DOHH2 (cell line): ENCODE data around the gene HTR1D.

Experiments used
- H3F3A ChIP-seq: fragments of 200-600 bp; sonication (generic), shearing (Covaris generic); 2 replicates; pipeline ENCODE4 v1.6.0; 2016; ENCODE audit warnings: antibody characterized with exemption, mild to moderate bottlenecking; ENCODE audit not compliant: control insufficient read depth, insufficient read depth
- H3K27ac ChIP-seq: fragments of 200-600 bp; sonication (generic); 2 replicates; pipeline ENCODE4 v1.5.1; 2014; ENCODE audit warnings: low read depth, mild to moderate bottlenecking, low read length, moderate library complexity
- H3K27me3 ChIP-seq: fragments of 200-600 bp; sonication (generic); 2 replicates; pipeline ENCODE4 v1.6.1; 2014; ENCODE audit warnings: mild to moderate bottlenecking, low read length, mixed read lengths; ENCODE audit not compliant: control insufficient read depth
- H3K36me3 ChIP-seq: fragments of 200-600 bp; sonication (generic); 2 replicates; pipeline ENCODE4 v1.6.1; 2014; ENCODE audit warnings: mild to moderate bottlenecking, low read length, moderate library complexity, mixed read lengths; ENCODE audit not compliant: control insufficient read depth
- H3K4me1 ChIP-seq: fragments of 200-600 bp; sonication (generic); 2 replicates; pipeline ENCODE4 v1.6.1; 2014; ENCODE audit warnings: mild to moderate bottlenecking, low read length, mixed read lengths; ENCODE audit not compliant: control insufficient read depth
- H3K4me2 ChIP-seq: fragments of 200-600 bp; sonication (generic); 2 replicates; pipeline ENCODE4 v1.6.0; 2014; ENCODE audit warnings: mild to moderate bottlenecking, low read length, moderate library complexity
- H3K4me3 ChIP-seq: fragments of 200-600 bp; sonication (generic); 2 replicates; pipeline ENCODE4 v1.5.1; 2014; ENCODE audit warnings: mild to moderate bottlenecking, low read length, mixed read lengths
- H3K79me2 ChIP-seq: fragments of 200-600 bp; sonication (generic); 2 replicates; pipeline ENCODE4 v1.6.1; 2014; ENCODE audit warnings: mild to moderate bottlenecking, low read length, mixed read lengths; ENCODE audit not compliant: control insufficient read depth
- H3K9me2 ChIP-seq: fragments of 200-600 bp; sonication (generic); replicated peaks from 2 replicates; pipeline ENCODE4 v1.6.1; 2014; ENCODE audit warnings: mild to moderate bottlenecking, low read length, mixed read lengths; ENCODE audit not compliant: control insufficient read depth
- H3K9me3 ChIP-seq: fragments of 200-600 bp; sonication (generic); 2 replicates; pipeline ENCODE4 v1.6.1; 2014; ENCODE audit warnings: antibody characterized with exemption, low read length, mixed read lengths; ENCODE audit not compliant: control insufficient read depth, insufficient read depth
- H4K20me1 ChIP-seq: fragments of 200-600 bp; sonication (generic); 2 replicates; pipeline ENCODE4 v1.6.0; 2014; ENCODE audit warnings: low read depth, mild to moderate bottlenecking, antibody characterized with exemption, low read length, moderate library complexity; ENCODE audit not compliant: control insufficient read depth, insufficient read depth
- CTCF ChIP-seq: fragments of 200-600 bp; sonication (generic); IDR thresholded peaks from one replicate; pipeline ENCODE4 v1.5.1; 2014; ENCODE audit warnings: antibody characterized with exemption, mild to moderate bottlenecking, low read depth, low read length; ENCODE audit not compliant: poor library complexity, severe bottlenecking
- EZH2phosphoT487 ChIP-seq: fragments of 200-600 bp; sonication (generic); IDR thresholded peaks from 2 replicates; pipeline ENCODE4 v1.6.1; 2017; ENCODE audit warnings: borderline replicate concordance, mild to moderate bottlenecking, antibody characterized with exemption, low read length, moderate library complexity, mixed read lengths

The HTR1D gene

GRCh38 chr1:23167353-23168078, 49.8 kb downstream of the HTR1D start:
- H3K4me2 ChIP-seq, result peak overlapping the region; percentile 71
- H3F3A ChIP-seq, result peaks cover 7% of the 10 kb centered on the region; the same call in 1 of the 2 replicates
- H3K27me3 ChIP-seq, result no peaks in the 10 kb centered on the region
- H3K9me3 ChIP-seq, result no peaks in the 10 kb centered on the region
- H3K9me2 ChIP-seq, result no peaks in the 10 kb centered on the region
- H3K4me1 ChIP-seq, result peaks cover 32% of the 10 kb centered on the region
- H4K20me1 ChIP-seq, result 0 out of 2 replicates have a peak, but pooled peaks cover 11% of the 10 kb centered on the region
- peaks cover 56% of the 10 kb centered on the region for H3K79me2 ChIP-seq
- H3K36me3 ChIP-seq, result no peaks in the 10 kb centered on the region
- TF ChIP-seq EZH2phosphoT487, result no peak
- TF ChIP-seq CTCF, result no peak
- H3K27ac ChIP-seq, result no peak overlapping the region
- peak overlapping the region; percentile 78 for H3K4me3 ChIP-seq

GRCh38 chr1:23166854-23167253, 50.4 kb downstream of the HTR1D start:
- peak overlapping the region; percentile 78 for H3K4me3 ChIP-seq
- peaks cover 30% of the 10 kb centered on the region for H3K4me1 ChIP-seq
- H3K27me3 ChIP-seq, result no peaks in the 10 kb centered on the region
- H4K20me1 ChIP-seq, result 0 out of 2 replicates have a peak, but pooled peaks cover 11% of the 10 kb centered on the region
- H3K4me2 ChIP-seq, result peak overlapping the region; percentile 71
- peaks cover 7% of the 10 kb centered on the region; the same call in 1 of the 2 replicates for H3F3A ChIP-seq
- H3K9me3 ChIP-seq, result no peaks in the 10 kb centered on the region
- peaks cover 61% of the 10 kb centered on the region for H3K79me2 ChIP-seq
- H3K27ac ChIP-seq, result no peak overlapping the region
- H3K9me2 ChIP-seq, result no peaks in the 10 kb centered on the region
- H3K36me3 ChIP-seq, result no peaks in the 10 kb centered on the region
- TF ChIP-seq EZH2phosphoT487 (no peak), CTCF (no peak)

- H3K79me2 ChIP-seq, result peaks cover 88% of the 10 kb centered on the region
- H3K4me2 ChIP-seq, result no peak overlapping the region
- H3K9me2 ChIP-seq, result no peaks in the 10 kb centered on the region
- no peaks in the 10 kb centered on the region for H3K9me3 ChIP-seq
- no peaks in the 10 kb centered on the region for H3K27me3 ChIP-seq
- H3K4me1 ChIP-seq, result peaks cover 7% of the 10 kb centered on the region
- 0 out of 2 replicates have a peak, but pooled peaks cover 11% of the 10 kb centered on the region for H4K20me1 ChIP-seq
- no peak overlapping the region for H3K27ac ChIP-seq
- H3F3A ChIP-seq, result 0 out of 2 replicates have a peak, but pooled peaks cover 4% of the 10 kb centered on the region
- H3K36me3 ChIP-seq, result no peaks in the 10 kb centered on the region
- H3K4me3 ChIP-seq, result no peak overlapping the region
- no peak for TF ChIP-seq EZH2phosphoT487
- no peak for TF ChIP-seq CTCF
These were observed 53.9 kb downstream of the HTR1D start for GRCh38 chr1:23163395-23163794.
